ENCODE results near the gene ASH1L.
"Not testable (repeated sequence)": the region's sequence is repeated elsewhere in the genome, so short reads cannot be mapped to it uniquely, and the experiment has no call there.

ASH1L gene

GRCh38 chr1:155562581-155563376, at the start of gene ASH1L:
TSS of gene ASH1L (minus strand) at chr1:155562803. CDS start at chr1:155521519, 41,284 bp downstream.
- DNase-seq: peak; percentile 98

GRCh38 chr1:155610257-155610647, 47.6 kb upstream of the ASH1L start:
- not testable (repeated sequence) for DNase-seq

- peak; percentile 90 for DNase-seq
Observed at GRCh38 chr1:155609515-155610256, 47.1 kb upstream of the ASH1L start, which contains the start of gene MSTO1. TSS of gene MSTO1 (plus strand) at chr1:155610218. CDS start at chr1:155610249, 31 bp downstream.

DNA sequence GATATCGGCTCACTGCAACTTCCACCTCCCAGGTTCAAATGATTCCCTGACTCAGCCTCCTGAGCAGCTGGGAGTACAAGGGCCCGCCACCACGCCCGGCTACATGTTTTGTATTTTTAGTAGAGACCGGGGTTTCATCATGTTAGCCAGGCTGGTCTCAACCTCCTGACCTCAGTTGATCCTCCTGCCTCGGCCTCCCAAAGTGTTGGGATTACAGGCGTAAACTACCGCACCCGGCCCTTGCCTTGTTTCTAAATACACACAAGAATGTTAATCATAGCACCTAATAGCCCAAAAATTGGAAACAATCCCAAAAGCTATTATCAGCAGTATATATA, 46.3 kb upstream of the ASH1L start:
- no peak for DNase-seq

GRCh38 chr1:155607708-155608107, 45.1 kb upstream of the ASH1L start:
- no peak for DNase-seq

DNA sequence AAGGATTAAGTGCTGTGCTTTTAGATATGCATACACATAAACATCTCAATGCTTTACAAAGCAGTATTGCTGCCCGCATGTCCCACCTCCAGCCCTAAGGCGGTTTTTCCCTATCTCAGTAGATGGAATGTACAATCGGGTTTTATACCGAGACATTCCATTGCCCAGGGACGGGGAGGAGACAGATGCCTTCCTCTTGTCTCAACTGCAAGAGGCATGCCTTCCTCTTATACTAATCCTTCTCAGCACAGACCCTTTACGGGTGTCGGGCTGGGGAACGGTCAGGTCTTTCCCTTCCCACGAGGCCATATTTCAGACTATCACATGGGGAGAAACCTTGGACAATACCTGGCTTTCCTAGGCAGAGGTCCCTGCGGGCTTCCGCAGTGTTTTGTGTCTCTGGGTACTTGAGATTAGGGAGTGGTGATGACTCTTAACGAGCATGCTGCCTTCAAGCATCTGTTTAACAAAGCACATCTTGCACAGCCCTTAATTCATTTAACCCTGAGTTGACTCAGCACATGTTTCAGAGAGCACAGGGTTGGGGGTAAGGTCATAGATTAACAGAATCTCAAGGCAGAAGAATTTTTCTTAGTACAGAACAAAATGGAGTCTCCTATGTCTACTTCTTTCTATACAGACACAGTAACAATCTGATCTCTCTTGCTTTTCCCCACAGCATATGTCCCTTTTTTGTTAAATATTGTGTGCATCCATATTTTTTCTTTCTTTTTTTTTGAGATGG, 37.4 kb upstream of the ASH1L start:
- not testable (repeated sequence) for DNase-seq

GRCh38 chr1:155598842-155599331, 36.3 kb upstream of the ASH1L start:
- no peak for DNase-seq

DNA sequence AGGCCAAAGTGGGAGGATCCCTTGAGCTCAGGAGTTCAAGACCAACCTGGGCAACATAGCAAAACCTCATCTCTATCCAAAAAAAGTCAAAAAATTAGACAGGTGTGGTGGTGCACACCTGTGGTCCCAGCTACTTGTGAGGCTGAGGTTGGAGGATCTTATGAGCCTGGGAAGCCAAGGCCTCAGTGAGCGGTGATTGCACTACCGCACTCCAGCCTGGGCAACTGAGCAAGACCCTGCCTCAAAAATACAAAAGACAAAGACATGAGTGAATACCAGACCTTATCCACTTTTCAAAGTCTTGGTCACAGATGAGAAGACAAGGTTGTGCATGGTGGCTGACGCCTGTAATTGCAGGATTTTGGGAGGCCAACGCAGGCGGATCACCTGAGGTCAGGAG, 34.3 kb upstream of the ASH1L start:
- no peak for DNase-seq

GRCh38 chr1:155595877-155596474, 33.4 kb upstream of the ASH1L start:
- not testable (repeated sequence) for DNase-seq

DNA sequence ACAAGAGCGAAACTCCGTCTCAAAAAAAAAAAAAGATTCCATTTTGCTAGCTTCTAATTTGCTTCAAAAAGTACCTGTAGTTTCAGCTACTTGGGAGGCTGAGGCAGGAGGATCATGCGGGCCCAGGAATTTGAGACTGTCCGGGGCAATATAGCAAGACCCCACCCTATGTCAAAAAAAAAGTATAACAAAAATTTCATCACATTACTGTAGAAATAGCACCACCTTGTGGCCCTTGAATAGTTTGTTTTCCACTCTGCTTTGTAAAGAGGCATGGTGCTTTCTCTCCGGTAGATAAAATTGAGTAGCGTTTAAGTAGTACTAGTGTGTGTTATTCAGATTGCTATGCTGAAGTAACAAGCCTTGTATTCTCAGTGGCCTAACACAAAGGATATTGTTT, 29.2 kb upstream of the ASH1L start:
- peak; percentile 53 for DNase-seq

DNA sequence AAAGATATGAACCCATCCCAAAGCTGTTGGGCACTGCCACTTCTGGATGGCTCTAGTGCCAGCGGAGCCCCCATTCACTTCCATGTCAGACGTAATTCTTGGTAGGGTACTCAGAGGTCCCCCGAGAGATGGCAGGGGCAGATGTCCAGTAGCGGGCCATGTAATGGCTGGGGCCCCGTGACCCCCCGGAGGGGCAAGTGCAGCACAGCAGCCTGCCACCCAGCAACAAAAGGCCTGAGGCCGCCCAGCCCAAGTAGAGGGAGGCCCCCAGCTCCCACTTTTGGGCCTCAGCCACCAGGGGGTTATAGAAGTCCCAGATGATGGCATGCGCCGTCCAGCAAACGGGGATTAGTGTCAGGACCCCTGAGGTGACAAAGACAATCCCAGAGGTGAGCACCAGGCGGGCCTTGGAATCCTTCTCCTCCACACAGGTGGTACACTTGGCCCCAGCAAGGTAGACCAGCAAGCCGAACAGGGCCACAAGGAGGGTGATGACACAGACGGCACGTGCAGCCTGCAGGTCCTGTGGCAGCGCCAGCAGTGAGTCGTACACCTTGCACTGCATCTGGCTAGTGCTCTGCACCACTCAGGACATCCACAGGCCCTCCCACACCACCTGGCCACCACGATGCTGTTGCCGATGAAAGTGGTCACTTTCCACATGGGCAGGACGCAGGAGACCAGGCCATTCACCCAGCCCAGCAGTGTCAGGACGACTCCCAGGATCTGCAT, 28.1 kb upstream of the ASH1L start:
- DNase-seq: not testable (repeated sequence)

GRCh38 chr1:155589282-155589681, 26.7 kb upstream of the ASH1L start:
- DNase-seq: not testable (repeated sequence)

DNA sequence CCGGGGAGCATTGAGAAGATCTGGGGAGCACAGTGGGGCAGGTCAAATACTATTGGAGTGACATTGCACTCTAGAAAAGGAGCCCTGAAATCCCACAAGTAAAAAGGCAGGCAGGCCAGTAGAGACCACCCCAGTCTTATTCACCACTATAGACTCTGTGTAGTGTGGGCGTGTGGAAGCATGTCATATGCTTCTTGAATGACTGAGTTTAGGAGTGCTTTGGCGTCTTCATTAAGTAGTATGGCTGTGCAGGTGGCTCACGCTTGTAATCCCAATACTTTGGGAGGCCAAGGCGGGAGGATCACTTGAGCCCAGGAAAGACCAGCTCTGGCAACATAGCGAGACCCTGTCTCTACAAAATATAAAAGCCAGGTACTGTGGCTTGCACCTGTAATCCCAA, 21.2 kb upstream of the ASH1L start:
- not testable (repeated sequence) for DNase-seq

- not testable (repeated sequence) for DNase-seq
Observed at GRCh38 chr1:155575608-155576007, 13.0 kb upstream of the ASH1L start.

- no peak for DNase-seq
Observed at GRCh38 chr1:155574077-155574476, 11.5 kb upstream of the ASH1L start.

DNA sequence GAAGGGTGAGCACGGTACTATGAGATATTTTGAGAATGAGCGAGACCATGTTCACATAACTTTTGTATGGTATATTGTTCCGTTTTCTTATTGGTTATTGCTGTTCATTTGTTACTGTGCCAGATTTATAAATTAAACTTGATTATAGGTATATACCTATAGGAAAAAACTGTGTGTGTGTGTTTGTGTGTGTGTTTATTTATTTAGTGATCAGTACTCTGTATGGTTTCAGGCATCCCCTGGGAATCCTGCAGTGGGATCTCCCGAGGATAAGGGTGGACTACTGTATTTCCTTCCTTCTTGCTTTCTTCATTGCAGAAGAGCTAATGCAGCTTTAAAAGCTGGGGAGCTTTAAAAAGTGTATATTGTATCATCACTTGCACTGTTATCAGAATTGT, 8.0 kb upstream of the ASH1L start:
- DNase-seq: no peak

GRCh38 chr1:155569988-155570592, 7.5 kb upstream of the ASH1L start:
- DNase-seq: no peak

GRCh38 chr1:155563377-155564022, 897 bp upstream of the ASH1L start:
- not testable (repeated sequence) for DNase-seq

DNA sequence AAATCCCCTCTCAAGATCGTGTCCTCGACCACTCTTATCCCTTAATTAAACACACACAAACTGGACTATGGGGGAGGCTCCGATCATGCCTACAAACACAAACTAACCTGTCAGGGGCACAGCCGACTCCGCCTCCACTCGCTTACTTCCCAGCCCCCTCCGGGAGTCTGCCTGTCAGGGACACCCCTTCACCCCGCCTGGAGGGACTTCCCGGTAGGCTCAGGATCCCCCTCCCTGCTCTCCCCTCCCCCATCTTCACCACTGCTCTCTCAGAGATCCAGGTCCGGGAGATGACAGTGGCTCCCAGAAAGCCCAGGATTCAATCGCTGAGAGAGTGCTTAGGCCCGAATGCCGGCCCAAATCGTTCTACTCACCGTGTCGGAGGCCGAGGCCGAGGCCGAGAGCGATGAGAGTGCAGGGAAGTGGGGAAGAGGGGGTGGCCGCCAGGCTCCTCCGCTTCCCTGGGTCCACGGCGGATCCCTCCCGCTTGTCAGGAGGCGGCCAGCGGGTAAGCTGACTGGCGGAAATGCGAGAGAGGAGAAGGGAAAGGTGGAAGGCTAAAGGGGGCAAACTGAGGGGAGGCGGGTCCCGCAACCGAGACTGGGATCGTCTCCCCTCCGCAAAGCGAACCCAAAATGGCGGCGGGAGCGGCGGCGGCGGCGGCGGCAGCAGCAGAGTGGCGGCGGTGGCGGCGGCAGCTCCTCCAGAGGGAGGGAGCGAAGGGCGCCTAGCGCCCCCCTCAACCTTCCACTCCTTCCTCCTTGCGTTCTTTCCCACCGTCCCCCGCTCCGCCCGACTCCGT, 623 bp downstream of the ASH1L start:
- DNase-seq: peak; percentile 11

- no peak for DNase-seq
Observed at GRCh38 chr1:155555915-155556314, 6.7 kb downstream of the ASH1L start.
